ENCODE results near the gene HMGN3.

DNA sequence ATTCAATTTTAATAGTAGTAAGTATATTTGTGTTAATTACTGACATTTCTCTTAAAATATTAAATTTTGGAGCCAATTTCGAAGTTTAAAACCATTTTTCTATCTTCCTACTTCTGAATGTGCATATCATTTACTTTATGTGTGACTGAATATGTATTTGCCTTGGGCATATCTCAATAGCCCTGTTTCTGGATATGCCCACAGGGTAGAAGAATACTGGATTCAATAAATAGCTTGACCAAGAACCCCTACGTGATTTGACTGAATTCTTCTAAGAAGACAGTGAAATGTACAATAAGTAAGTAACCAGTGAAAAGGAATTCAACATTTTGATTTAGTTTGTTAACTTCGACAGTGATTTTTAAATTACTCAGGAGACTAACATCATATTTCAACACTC lies 7.8 kb downstream of the HMGN3 start:
- TF ChIP-seq YY1 (IDR thresholded peaks at IDR 0.05; ENCODE audit: insufficient read depth, insufficient read length): no peak
- no peak for TF ChIP-seq ZNF274 (IDR thresholded peaks at IDR 0.05; ENCODE audit: low read depth, low read length)
- TF ChIP-seq SUZ12 (IDR thresholded peaks at IDR 0.05; ENCODE audit: extremely low read depth, insufficient read depth, insufficient read length): no peak

Measured in NT2/D1 (cell line).